ENCODE data around the gene IFIT1B.
"Not testable (repeated sequence)": the region's sequence is repeated elsewhere in the genome, so short reads cannot be mapped to it uniquely, and the experiment has no call there.

The IFIT1B gene

GRCh38 chr10:89348481-89348880 lies 29.4 kb upstream of the IFIT1B start:
- DNase-seq (ENCODE audit: low read depth, low spot score) = no peak

GRCh38 chr10:89348975-89349374 lies 28.9 kb upstream of the IFIT1B start:
- no peak for DNase-seq (ENCODE audit: low read depth, low spot score)

GRCh38 chr10:89350631-89351315 lies 27.1 kb upstream of the IFIT1B start:
- DNase-seq (ENCODE audit: low read depth, low spot score) = not testable (repeated sequence)

GRCh38 chr10:89351412-89351779 lies 26.5 kb upstream of the IFIT1B start:
- no peak for DNase-seq (ENCODE audit: low read depth, low spot score)

- peak; percentile 12 for DNase-seq (ENCODE audit: low read depth, low spot score)
These were observed 25.9 kb upstream of the IFIT1B start for GRCh38 chr10:89351780-89352597.

GRCh38 chr10:89352802-89353201 lies 25.1 kb upstream of the IFIT1B start:
- DNase-seq (ENCODE audit: low read depth, low spot score) = no peak

- no peak for DNase-seq (ENCODE audit: low read depth, low spot score)
These were observed 22.4 kb upstream of the IFIT1B start for GRCh38 chr10:89355394-89355931.

- DNase-seq (ENCODE audit: low read depth, low spot score) = no peak
These were observed 20.8 kb upstream of the IFIT1B start for GRCh38 chr10:89357096-89357495.

GRCh38 chr10:89357975-89358374 lies 19.9 kb upstream of the IFIT1B start:
- DNase-seq (ENCODE audit: low read depth, low spot score) = no peak

- no peak for DNase-seq (ENCODE audit: low read depth, low spot score)
These were observed 17.7 kb upstream of the IFIT1B start for GRCh38 chr10:89360157-89360556.

GRCh38 chr10:89362929-89363328 lies 14.9 kb upstream of the IFIT1B start:
- no peak for DNase-seq (ENCODE audit: low read depth, low spot score)

- DNase-seq (ENCODE audit: low read depth, low spot score) = no peak
These were observed 14.0 kb upstream of the IFIT1B start for GRCh38 chr10:89363729-89364442.

- DNase-seq (ENCODE audit: low read depth, low spot score) = no peak
These were observed 13.3 kb upstream of the IFIT1B start for GRCh38 chr10:89364531-89364930.

GRCh38 chr10:89367529-89367928 lies 10.3 kb upstream of the IFIT1B start:
- no peak for DNase-seq (ENCODE audit: low read depth, low spot score)

GRCh38 chr10:89368129-89368528 lies 9.7 kb upstream of the IFIT1B start:
- DNase-seq (ENCODE audit: low read depth, low spot score) = no peak

GRCh38 chr10:89369156-89370105 lies 8.4 kb upstream of the IFIT1B start:
- no peak for DNase-seq (ENCODE audit: low read depth, low spot score)

GRCh38 chr10:89371079-89371478 lies 6.8 kb upstream of the IFIT1B start:
- DNase-seq (ENCODE audit: low read depth, low spot score) = no peak

- DNase-seq (ENCODE audit: low read depth, low spot score) = no peak
These were observed 5.9 kb upstream of the IFIT1B start for GRCh38 chr10:89371987-89372386.

GRCh38 chr10:89373916-89374711 lies 3.7 kb upstream of the IFIT1B start:
- no peak for DNase-seq (ENCODE audit: low read depth, low spot score)

GRCh38 chr10:89374713-89375141 lies 3.1 kb upstream of the IFIT1B start:
- no peak for DNase-seq (ENCODE audit: low read depth, low spot score)
